Activated CD8-positive, alpha-beta memory T cell treated with anti-CD3 and anti-CD28 coated beads, Interleukin-2, amount 50 U/mL, for 24 hours (primary cell): Measurements from ENCODE around the gene FAM168A.
A peak's percentile ranks its signal among the peaks of the same experiment; 100 is the strongest.

Source experiments
- DNase-seq: peaks from one replicate; pipeline ENCODE4 v3.0.0-alpha.2; 2020; ENCODE audit errors: extremely low read depth

FAM168A gene

DNA sequence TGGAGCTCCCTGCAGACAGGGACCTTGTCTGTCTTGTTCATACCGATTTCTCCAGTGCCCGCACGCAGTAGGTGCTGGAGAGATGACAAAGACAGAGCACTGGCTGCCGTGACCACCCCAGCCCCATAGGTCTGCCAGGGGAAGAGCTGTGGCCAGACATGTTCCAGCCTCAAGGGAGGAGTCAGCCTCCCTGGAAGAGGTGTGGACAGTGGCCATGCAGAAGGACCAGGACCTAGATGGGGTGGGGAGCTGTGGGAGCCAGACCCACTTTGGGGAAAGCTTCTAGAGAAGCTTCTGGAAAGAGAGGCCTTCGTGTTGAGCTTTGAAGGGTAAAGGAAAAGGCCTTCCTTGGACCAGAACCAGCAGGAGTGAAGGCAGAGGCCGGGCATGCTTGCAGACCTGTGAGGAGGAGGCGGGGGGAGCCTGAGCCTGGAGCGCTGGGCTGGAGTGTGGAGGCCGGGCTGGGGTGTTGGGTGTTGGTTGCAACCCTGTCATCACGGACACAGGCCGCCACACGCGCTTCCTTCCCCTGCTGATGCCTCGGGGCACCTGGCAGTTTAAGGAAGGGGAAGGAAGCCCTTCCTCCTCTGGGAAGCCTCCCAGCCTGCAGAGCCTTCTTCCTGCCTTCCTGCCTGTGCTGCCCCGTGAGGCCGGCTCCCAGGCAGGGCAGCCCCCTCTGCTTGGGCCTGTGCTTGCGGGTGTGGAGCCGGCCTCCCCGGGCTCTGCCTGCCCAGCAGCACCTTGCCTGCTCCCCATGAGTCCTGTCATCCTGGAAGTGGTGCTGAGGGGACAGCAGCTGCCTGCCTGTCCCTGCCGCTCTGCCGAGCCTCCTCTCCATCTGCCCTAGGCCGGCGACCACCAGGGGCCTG lies 209.4 kb downstream of the FAM168A start:
- no peak for DNase-seq

GRCh38 chr11:73387594-73388264 lies 210.2 kb downstream of the FAM168A start:
- DNase-seq: no peak

DNA sequence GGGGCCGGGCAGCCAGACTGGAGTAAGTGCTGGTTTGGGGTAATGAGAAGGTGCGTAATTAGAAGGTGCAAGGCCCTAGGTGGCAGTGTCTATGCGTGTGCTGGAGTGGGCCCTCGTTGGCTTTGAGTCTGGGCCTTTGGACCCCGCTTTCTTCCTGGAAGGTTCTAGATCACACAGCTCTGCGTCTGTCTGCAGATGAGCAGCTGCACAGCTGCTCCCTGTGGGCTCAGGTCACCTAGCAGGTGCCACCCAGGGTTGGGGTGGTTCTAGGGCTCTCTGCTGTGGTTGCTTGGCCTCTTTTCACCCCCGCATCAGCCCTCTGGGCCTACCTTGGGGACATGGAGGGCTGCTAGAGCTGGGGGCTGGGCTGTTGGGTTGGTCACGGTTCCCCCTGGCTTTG lies 211.4 kb downstream of the FAM168A start:
- DNase-seq: no peak

- no peak for DNase-seq
These were observed 211.9 kb downstream of the FAM168A start for GRCh38 chr11:73386016-73386415.

GRCh38 chr11:73384872-73385689 lies 212.8 kb downstream of the FAM168A start:
- no peak for DNase-seq

DNA sequence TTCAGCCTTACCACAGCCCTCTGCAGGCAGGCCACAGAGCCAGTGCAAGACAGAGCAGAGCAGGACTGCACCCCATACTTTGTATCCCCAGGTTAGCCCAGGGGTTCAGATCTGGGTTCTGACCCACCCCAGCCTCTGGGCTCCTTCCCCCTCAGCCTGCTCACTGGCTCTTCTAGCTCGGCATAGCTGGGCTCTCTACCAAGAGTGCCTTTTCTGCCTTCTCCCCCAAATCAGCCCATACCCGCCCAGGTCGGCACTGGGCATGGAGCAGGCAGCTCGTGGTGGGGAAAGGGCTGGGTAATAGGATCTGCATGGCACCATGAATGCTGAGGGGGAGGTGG lies 213.4 kb downstream of the FAM168A start:
- no peak for DNase-seq

DNA sequence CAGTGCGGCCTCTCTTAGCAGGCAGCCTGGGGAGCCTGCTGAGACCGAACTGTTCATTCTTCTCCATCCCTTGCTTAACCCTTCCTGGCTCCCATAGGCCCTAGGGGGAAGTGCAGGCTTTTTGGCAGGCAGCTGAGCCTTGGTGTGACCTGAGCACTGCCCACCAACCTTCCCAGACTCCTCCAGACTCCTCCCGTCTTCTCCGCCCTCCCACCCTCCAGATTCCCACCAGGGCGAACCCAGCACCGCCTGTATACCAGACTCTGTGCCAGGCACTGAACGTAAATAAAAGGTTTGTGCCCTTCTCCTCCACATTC lies 213.8 kb downstream of the FAM168A start:
- DNase-seq: no peak

GRCh38 chr11:73383249-73384124 lies 214.4 kb downstream of the FAM168A start:
- DNase-seq: no peak

- DNase-seq: no peak
These were observed 215.2 kb downstream of the FAM168A start for GRCh38 chr11:73382747-73383146.

- DNase-seq: no peak
These were observed 215.7 kb downstream of the FAM168A start for GRCh38 chr11:73382183-73382582.

DNA sequence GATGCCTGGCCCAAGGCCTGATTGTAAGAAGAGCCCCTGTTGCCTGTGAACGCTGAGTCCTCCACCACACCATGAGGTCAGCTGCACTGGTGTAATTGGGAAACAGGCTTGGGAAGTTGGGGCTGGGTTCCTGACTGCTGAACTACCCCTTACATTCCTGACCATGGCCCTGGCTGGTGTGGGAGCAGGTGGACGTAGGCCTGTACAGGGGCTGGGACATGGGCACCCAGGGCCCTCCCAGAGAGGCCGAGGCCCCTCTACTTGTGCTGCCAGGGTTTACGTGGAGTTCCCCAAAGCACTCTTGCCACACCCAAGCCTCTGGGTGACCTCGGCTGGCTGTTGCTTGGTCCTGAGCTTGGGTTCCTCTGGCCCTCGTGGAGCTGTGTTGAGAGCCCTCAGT lies 216.3 kb downstream of the FAM168A start:
- no peak for DNase-seq

DNA sequence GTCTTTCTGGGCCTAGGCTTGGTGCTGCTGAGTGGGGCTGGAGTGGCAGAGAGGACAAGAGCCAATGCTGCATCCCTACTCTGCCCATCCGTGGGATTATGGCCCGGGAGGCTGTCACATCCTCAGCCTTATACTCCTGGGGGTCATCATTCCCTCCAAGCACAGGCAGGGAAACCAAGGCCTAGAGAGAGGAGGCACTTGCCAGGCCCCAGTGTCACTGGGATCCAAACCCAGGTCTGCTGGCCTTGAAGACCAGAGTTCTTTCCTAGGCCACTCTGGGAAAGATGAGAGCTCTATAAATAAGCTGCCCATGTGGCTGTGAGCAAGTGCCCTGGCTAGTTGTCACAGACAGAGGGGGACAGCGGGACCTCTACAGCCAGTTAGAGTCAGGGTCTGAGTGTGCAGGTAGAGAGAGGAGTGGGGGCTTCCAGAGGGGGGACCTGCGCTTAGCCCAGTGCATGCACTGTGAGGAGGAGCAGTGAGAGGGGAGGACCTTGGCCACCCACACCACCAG lies 217.0 kb downstream of the FAM168A start:
- DNase-seq: no peak

DNA sequence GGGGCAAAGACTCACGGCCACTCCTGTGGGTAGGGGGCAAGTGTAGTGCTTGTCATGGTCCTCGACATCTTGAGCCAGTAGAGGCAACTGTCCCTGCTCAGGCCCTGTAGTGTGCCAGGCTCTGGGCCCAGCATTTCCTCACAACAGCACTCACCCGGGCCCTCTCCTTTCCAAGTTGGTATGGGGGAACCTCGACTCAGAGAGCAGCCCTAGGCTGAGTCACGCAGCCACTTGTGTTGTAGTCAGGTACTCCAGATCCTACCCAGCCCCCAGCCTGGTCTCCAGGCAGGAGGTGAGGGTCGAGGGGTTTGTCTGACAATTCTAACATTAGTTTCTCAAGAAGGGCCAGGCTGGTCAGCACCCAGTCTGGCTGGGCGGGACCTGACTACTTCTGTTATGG lies 217.6 kb downstream of the FAM168A start:
- DNase-seq: no peak

DNA sequence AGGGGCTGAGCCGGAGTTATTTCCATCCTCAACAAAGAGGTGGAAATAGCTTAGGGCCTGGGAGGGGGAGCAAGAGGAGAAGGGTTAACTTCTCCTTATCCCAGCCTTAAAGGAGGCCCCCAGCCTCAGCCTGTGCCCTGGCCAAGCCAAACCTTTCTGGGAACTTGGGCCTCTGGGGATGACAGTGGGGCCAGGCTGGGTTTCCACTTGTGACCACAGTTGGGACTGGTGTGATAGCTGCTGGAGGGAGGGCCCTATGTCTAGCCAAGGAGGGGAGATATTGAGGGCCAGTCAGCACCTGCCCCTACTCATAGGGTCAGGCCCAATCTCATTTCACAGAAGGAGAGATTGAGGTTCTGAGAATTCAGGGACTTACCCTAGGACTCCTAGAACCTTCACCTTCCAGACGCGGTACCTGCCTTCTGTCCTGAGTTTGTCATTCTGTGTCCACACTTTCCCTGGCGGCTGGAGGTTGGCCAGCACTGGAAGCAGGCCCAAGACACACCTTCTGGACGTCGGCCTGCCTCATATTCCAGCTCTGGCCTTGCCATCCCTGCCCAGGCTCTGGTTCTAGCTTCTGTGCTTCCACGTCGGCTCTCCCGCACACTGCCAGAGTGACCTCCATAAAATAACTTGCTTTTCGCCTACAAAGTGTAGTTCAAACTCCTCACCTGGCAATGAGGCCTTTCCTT lies 218.6 kb downstream of the FAM168A start:
- DNase-seq: no peak

- peak; percentile 29 for DNase-seq
These were observed 220.9 kb downstream of the FAM168A start for GRCh38 chr11:73376803-73377629.

DNA sequence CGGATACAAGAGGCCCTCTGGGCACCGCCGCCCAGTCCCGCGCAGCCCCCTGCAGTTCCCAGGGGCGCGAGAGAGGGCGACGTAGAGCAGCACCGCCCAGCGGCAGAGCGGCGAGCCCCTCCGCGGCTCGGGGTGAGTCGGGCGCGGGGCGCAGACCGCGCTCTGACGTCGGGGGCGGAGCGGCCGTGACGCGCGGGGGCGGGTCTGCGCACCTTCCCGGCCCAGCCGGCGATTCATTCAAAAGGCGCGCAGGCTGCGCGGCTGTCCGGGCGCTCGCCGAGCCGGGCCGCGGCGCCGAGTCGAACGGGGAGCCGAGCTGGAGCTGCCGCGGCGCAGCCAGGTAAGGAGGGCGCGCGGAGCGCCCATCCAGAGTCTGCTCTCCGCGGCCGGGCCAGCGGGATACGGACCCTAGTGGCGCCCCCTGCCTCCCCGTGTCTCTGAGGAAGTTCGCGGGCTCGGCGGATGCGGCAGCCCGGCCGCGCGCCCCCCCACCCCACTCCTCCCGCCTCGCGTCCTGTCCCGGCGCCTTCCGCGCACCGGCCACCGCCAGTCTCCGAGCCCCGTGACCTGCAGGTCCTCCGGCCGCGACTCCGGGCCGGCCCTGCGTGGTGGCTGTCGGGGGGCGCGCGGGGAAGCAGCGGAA lies 221.6 kb downstream of the FAM168A start, which contains the start of gene RELT:
RELT (plus strand) TSS at position 240 of the 643 bp plus-strand sequence. CDS start 12,738 bp downstream, outside the sequence.
- DNase-seq: peak; percentile 77

- DNase-seq: no peak
These were observed 222.1 kb downstream of the FAM168A start for GRCh38 chr11:73375830-73376159.

DNA sequence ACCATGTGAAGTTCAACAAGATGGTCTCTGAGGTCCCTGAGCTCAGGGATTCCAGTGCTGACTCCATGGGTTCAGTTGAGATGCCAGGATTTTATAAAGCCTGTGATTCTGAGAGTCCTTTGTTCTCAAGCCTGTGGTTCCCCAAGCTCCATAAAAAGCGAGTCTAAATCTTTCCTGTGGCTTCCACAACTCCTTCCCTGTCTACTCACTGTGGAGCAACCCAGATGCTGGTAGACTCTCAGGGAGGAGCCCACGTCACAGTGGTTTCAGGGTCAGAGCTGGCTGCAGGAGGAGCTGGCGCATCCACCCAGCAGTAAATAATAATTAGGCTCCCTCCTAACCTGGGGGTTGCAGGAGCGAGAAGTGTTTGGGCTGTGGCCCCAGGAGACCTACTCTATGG lies 223.8 kb downstream of the FAM168A start:
- DNase-seq: no peak

DNA sequence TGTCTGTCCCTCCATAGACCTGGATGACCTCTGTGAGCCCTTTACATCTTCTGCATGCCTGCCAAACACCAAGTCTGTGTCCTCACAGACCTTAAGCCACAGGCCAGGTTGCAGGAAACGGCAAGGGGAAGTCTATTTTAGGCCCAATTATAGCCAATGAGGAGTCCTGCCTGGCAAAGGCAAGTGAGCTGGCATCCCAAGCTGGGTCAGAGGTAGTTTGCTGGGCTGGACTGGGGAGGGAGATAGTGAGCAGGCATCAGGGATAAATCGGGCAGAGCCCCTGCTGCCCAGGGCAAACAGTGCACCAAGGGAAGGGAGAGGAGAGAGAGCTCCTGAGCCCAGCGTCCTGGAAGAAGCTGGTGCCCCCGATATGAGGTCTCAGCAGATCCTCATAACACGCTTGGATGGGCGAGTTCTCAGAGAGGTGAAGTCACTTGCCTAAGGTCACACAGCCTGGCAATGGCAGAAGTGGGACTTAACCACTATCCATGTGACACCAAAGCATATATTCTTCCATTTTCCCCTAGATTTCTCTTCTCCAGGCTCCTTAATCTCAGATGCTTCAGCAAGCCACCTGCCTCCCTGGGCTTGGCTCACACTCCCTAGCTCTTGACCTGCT lies 225.4 kb downstream of the FAM168A start:
- no peak for DNase-seq
